Measurements from ENCODE around the gene HOXC4. TPM values are rescaled to one million over a fixed set of nuclear protein-coding genes. Genes with fewer than 3 reads are reported as not detected.
"Not testable (repeated sequence)": the region's sequence is repeated elsewhere in the genome, so short reads cannot be mapped to it uniquely, and the experiment has no call there.

Gene HOXC4
- total RNA-seq, 1 experiment from 2014 or later: not detected

- no peak overlapping the region for H3T11ph ChIP-seq (ENCODE audit: low read length)
- no peak overlapping the region for H2BK15ac ChIP-seq (ENCODE audit: low read depth, low read length)
- H3K36me3 Mint-ChIP-seq (ENCODE audit: insufficient read depth in 1 of 3, low read depth in 3 of 3): peaks cover 0 to 3% (median 0%) of the 10 kb centered on the region in 3 experiments; a peak in 3 of 7 replicates
- no peak overlapping the region for H4K91ac ChIP-seq (ENCODE audit: insufficient read length, low read depth, low read length)
- H3K27ac Mint-ChIP-seq: peak overlapping the region in 1 of 3 experiments; percentile 65; a peak in 3 of 7 replicates
- peak overlapping the region; percentile 42 for H3K4me2 ChIP-seq (ENCODE audit: insufficient read depth, insufficient read length, low read length)
- no peak overlapping the region for H3K23ac ChIP-seq (ENCODE audit: insufficient read length, low read depth, low read length)
- H3K4me3 Mint-ChIP-seq: no peak overlapping the region; a peak in 1 of 5 replicates
- H3K9me3 Mint-ChIP-seq: peaks cover 2 to 11% of the 10 kb centered on the region in 2 experiments; a peak in 3 of 5 replicates
- no peak overlapping the region for H4K5ac ChIP-seq (ENCODE audit: insufficient read length, low read depth, low read length)
- no peak overlapping the region for H3K56ac ChIP-seq (ENCODE audit: insufficient read length, low read depth, low read length)
- H3K4me1 ChIP-seq (ENCODE audit: insufficient read depth, low read length): peaks cover 3% of the 10 kb centered on the region; the same call in 1 of the 2 replicates
- no peak overlapping the region for H2AK5ac ChIP-seq (ENCODE audit: insufficient read length, low read length)
- H3K18ac ChIP-seq (ENCODE audit: insufficient read length, low read depth, low read length): no peak overlapping the region
- no peaks in the 10 kb centered on the region for H3K79me2 ChIP-seq (ENCODE audit: insufficient read depth, low read length)
- H3K9me3 ChIP-seq (ENCODE audit: control insufficient read depth, low read depth, low read length): no peaks in the 10 kb centered on the region
- no peaks in the 10 kb centered on the region for H3K79me1 ChIP-seq (ENCODE audit: insufficient read depth, low read depth, low read length, poor library complexity, severe bottlenecking)
- no peak overlapping the region for H3K14ac ChIP-seq (ENCODE audit: insufficient read depth, low read length)
- no peak overlapping the region for H2BK20ac ChIP-seq (ENCODE audit: low read depth, low read length, poor library complexity, severe bottlenecking)
- peak; percentile 92 for DNase-seq
- no peak overlapping the region for H2BK12ac ChIP-seq (ENCODE audit: insufficient read length, low read depth, low read length)
- TF ChIP-seq, protein P1, sequence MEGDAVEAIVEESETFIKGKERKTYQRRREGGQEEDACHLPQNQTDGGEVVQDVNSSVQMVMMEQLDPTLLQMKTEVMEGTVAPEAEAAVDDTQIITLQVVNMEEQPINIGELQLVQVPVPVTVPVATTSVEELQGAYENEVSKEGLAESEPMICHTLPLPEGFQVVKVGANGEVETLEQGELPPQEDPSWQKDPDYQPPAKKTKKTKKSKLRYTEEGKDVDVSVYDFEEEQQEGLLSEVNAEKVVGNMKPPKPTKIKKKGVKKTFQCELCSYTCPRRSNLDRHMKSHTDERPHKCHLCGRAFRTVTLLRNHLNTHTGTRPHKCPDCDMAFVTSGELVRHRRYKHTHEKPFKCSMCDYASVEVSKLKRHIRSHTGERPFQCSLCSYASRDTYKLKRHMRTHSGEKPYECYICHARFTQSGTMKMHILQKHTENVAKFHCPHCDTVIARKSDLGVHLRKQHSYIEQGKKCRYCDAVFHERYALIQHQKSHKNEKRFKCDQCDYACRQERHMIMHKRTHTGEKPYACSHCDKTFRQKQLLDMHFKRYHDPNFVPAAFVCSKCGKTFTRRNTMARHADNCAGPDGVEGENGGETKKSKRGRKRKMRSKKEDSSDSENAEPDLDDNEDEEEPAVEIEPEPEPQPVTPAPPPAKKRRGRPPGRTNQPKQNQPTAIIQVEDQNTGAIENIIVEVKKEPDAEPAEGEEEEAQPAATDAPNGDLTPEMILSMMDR (conservative IDR thresholded peaks at IDR 0.05): no peak
- no peak overlapping the region for H3K4ac ChIP-seq (ENCODE audit: low read depth, low read length)
- H2BK5ac ChIP-seq (ENCODE audit: insufficient read length, low read length): no peak overlapping the region
- H3K23me2 ChIP-seq (ENCODE audit: insufficient read length, low read depth, low read length, poor library complexity, severe bottlenecking): no peaks in the 10 kb centered on the region
- no peak overlapping the region for H2AFZ ChIP-seq (ENCODE audit: low read length)
- H3K4me1 Mint-ChIP-seq: peaks cover 37 to 49% of the 10 kb centered on the region in 2 experiments
- H4K8ac ChIP-seq (replicated peaks; ENCODE audit: insufficient read length, low read depth, low read length): no peak overlapping the region
- H4K20me1 ChIP-seq (ENCODE audit: control insufficient read depth, insufficient read depth, insufficient read length): no peaks in the 10 kb centered on the region
- H2BK120ac ChIP-seq (ENCODE audit: low read depth, low read length, poor library complexity, severe bottlenecking): no peak overlapping the region
- H3K27me3 Mint-ChIP-seq (ENCODE audit: low read depth): peaks cover 93% of the 10 kb centered on the region
- H3K27me3 ChIP-seq (ENCODE audit: insufficient read depth, low read length): peaks cover 40% of the 10 kb centered on the region
- no peak overlapping the region for H3K9ac ChIP-seq (ENCODE audit: extremely low read depth, insufficient read length, low read length)
- H3K27ac ChIP-seq (ENCODE audit: insufficient read length, low read depth, low read length): no peak overlapping the region
Measured at GRCh38 chr12:54075974-54076373, 22.3 kb downstream of the HOXC4 start.

DNA sequence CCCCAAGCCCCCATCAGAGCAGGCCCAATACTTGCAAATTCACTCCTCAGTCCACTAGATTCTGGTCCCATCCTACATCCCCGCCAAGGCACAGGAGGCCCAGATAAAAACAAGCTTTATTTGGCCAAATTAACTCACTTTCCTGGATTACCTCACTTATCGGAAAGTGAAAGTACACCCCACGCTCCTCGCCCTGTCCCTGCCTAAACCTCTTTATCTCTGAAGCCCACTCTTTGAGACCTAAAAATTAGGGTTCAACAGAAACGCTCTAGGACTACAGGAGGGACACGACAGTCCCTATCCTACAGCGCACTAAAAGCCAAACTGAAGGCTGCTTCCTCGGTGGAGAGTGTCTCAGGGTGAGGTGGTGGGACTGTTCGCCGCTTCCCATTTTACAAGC is 24.2 kb downstream of the HOXC4 start:
- H3K56ac ChIP-seq (ENCODE audit: insufficient read length, low read depth, low read length); H3K27ac Mint-ChIP-seq; H4K8ac ChIP-seq (replicated peaks; ENCODE audit: insufficient read length, low read depth, low read length); H2BK120ac ChIP-seq (ENCODE audit: low read depth, low read length, poor library complexity, severe bottlenecking); H4K91ac ChIP-seq (ENCODE audit: insufficient read length, low read depth, low read length); H2BK15ac ChIP-seq (ENCODE audit: low read depth, low read length); H4K5ac ChIP-seq (ENCODE audit: insufficient read length, low read depth, low read length); H3T11ph ChIP-seq (ENCODE audit: low read length); H2BK20ac ChIP-seq (ENCODE audit: low read depth, low read length, poor library complexity, severe bottlenecking); H3K23ac ChIP-seq (ENCODE audit: insufficient read length, low read depth, low read length); H3K4ac ChIP-seq (ENCODE audit: low read depth, low read length); H3K18ac ChIP-seq (ENCODE audit: insufficient read length, low read depth, low read length); H3K9me3 ChIP-seq (ENCODE audit: control insufficient read depth, low read depth, low read length); H2BK5ac ChIP-seq (ENCODE audit: insufficient read length, low read length); H3K9ac ChIP-seq (ENCODE audit: extremely low read depth, insufficient read length, low read length); H2BK12ac ChIP-seq (ENCODE audit: insufficient read length, low read depth, low read length); H2AK5ac ChIP-seq (ENCODE audit: insufficient read length, low read length); H3K79me1 ChIP-seq (ENCODE audit: insufficient read depth, low read depth, low read length, poor library complexity, severe bottlenecking); H4K20me1 ChIP-seq (ENCODE audit: control insufficient read depth, insufficient read depth, insufficient read length); H3K4me1 ChIP-seq (ENCODE audit: insufficient read depth, low read length); H3K23me2 ChIP-seq (ENCODE audit: insufficient read length, low read depth, low read length, poor library complexity, severe bottlenecking); H3K79me2 ChIP-seq (ENCODE audit: insufficient read depth, low read length); H3K36me3 Mint-ChIP-seq (ENCODE audit: insufficient read depth in 1 of 3, low read depth in 3 of 3); H2AFZ ChIP-seq (ENCODE audit: low read length); H3K27ac ChIP-seq (ENCODE audit: insufficient read length, low read depth, low read length); H3K14ac ChIP-seq (ENCODE audit: insufficient read depth, low read length): not testable (repeated sequence)
- DNase-seq: peak; percentile 46
- Mint-ChIP-seq H3K4me1 (peaks cover 48 to 60% of the 10 kb centered on the region in 2 experiments), H3K4me3 (peak overlapping the region; percentile 5 to 22; a peak in 3 of 5 replicates), H3K9me3 (peaks cover 2 to 18% of the 10 kb centered on the region in 2 experiments; a peak in 3 of 5 replicates), H3K27me3 (ENCODE audit: low read depth) (peaks cover 92% of the 10 kb centered on the region)
- Histone ChIP-seq H3K4me2 (ENCODE audit: insufficient read depth, insufficient read length, low read length) (peak overlapping the region; percentile 2), H3K27me3 (ENCODE audit: insufficient read depth, low read length) (peaks cover 52% of the 10 kb centered on the region)
- no CpG with 5 or more reads among the region's 10 CpGs for WGBS (ENCODE audit: extremely low coverage, insufficient read length, low lambda C conversion rate)

Measured in H9 (cell line).